Ishikawa (cell line): ENCODE data around the gene ATR.

Experiments
- CEBPB ChIP-seq: IDR thresholded peaks from 2 replicates; pipeline ENCODE4 v1.6.1; 2012
- CREB1 ChIP-seq: IDR thresholded peaks from 2 replicates; pipeline ENCODE4 v1.6.1; 2012; ENCODE audit warnings: low read depth
- EGR1 ChIP-seq: IDR thresholded peaks from 2 replicates; pipeline ENCODE4 v1.6.1; 2012
- EP300 ChIP-seq: IDR thresholded peaks from 2 replicates; pipeline ENCODE4 v1.6.1; 2012; ENCODE audit warnings: borderline replicate concordance
- FOXM1 ChIP-seq: IDR thresholded peaks from 2 replicates; pipeline ENCODE4 v1.6.1; 2012; ENCODE audit warnings: low read depth, borderline replicate concordance
- NFIC ChIP-seq: IDR thresholded peaks from 2 replicates; pipeline ENCODE4 v1.6.1; 2012
- RAD21 ChIP-seq: IDR thresholded peaks from 2 replicates; pipeline ENCODE4 v1.6.1; 2012; ENCODE audit warnings: low read depth
- TAF1 ChIP-seq: IDR thresholded peaks from 2 replicates; pipeline ENCODE4 v1.6.1; 2012; ENCODE audit warnings: low read depth, mild to moderate bottlenecking
- TCF12 ChIP-seq: IDR thresholded peaks from 2 replicates; pipeline ENCODE4 v1.6.1; 2012; ENCODE audit warnings: low read depth
- TEAD4 ChIP-seq: IDR thresholded peaks from 2 replicates; pipeline ENCODE4 v1.6.1; 2012
- YY1 ChIP-seq: IDR thresholded peaks from 2 replicates; pipeline ENCODE4 v1.6.1; 2012; ENCODE audit warnings: low read depth
- ZBTB7A ChIP-seq: IDR thresholded peaks from 2 replicates; pipeline ENCODE4 v1.6.1; 2012; ENCODE audit warnings: low read depth
- TF ChIP-seq, protein P1 (sequence below): IDR thresholded peaks from 2 replicates; pipeline ENCODE4 v1.6.1; 2012
- TF ChIP-seq, protein P2 (sequence below): IDR thresholded peaks from 2 replicates; pipeline ENCODE4 v1.6.1; 2012
- TF ChIP-seq, protein P3 (sequence below): IDR thresholded peaks from 2 replicates; pipeline ENCODE4 v1.6.1; 2012; ENCODE audit warnings: low read depth, mild to moderate bottlenecking

The ATR gene

DNA sequence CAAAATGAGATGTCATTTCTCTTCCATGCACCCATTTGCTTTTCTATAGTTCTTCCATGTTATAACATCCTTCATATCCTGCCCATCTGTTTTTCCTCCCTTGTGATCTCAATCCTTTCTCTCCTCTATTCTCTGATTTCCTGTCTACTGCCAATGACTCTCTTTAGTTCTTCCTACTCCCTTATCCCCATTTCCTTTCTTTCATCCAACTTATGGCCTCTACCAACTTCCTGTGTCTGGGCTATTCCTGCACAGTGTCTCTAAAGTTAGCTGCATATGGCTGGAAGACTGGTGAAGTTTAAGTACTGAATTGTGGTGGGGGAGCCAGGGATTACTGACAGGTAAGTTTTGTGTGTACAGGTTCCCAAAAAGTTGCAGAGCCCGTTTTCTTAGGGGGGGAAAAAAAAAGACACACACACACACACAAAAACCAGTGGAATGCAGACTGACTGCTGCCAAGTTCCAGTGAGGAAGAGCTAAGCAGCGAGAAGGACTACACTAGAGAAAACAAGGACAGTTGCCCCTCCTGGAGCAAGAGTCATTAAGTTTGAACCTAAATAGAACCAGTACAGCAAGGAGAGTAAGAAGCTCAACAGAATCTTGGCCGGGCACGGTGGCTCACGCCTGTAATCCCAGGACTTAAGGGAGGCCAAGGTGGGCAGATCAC is 159.5 kb downstream of the ATR start:
- TF ChIP-seq EGR1 (no peak), TEAD4 (no peak), CREB1 (no peak), CEBPB (no peak), ZBTB7A (no peak), RAD21 (no peak), FOXM1 (no peak), EP300 (no peak), TAF1 (no peak), YY1 (no peak), TCF12 (no peak), NFIC (no peak)
- TF ChIP-seq, protein P1, sequence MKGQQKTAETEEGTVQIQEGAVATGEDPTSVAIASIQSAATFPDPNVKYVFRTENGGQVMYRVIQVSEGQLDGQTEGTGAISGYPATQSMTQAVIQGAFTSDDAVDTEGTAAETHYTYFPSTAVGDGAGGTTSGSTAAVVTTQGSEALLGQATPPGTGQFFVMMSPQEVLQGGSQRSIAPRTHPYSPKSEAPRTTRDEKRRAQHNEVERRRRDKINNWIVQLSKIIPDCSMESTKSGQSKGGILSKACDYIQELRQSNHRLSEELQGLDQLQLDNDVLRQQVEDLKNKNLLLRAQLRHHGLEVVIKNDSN: no peak
- TF ChIP-seq, protein P2, sequence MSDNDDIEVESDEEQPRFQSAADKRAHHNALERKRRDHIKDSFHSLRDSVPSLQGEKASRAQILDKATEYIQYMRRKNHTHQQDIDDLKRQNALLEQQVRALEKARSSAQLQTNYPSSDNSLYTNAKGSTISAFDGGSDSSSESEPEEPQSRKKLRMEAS: no peak
- TF ChIP-seq, protein P3, sequence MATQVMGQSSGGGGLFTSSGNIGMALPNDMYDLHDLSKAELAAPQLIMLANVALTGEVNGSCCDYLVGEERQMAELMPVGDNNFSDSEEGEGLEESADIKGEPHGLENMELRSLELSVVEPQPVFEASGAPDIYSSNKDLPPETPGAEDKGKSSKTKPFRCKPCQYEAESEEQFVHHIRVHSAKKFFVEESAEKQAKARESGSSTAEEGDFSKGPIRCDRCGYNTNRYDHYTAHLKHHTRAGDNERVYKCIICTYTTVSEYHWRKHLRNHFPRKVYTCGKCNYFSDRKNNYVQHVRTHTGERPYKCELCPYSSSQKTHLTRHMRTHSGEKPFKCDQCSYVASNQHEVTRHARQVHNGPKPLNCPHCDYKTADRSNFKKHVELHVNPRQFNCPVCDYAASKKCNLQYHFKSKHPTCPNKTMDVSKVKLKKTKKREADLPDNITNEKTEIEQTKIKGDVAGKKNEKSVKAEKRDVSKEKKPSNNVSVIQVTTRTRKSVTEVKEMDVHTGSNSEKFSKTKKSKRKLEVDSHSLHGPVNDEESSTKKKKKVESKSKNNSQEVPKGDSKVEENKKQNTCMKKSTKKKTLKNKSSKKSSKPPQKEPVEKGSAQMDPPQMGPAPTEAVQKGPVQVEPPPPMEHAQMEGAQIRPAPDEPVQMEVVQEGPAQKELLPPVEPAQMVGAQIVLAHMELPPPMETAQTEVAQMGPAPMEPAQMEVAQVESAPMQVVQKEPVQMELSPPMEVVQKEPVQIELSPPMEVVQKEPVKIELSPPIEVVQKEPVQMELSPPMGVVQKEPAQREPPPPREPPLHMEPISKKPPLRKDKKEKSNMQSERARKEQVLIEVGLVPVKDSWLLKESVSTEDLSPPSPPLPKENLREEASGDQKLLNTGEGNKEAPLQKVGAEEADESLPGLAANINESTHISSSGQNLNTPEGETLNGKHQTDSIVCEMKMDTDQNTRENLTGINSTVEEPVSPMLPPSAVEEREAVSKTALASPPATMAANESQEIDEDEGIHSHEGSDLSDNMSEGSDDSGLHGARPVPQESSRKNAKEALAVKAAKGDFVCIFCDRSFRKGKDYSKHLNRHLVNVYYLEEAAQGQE: no peak

DNA sequence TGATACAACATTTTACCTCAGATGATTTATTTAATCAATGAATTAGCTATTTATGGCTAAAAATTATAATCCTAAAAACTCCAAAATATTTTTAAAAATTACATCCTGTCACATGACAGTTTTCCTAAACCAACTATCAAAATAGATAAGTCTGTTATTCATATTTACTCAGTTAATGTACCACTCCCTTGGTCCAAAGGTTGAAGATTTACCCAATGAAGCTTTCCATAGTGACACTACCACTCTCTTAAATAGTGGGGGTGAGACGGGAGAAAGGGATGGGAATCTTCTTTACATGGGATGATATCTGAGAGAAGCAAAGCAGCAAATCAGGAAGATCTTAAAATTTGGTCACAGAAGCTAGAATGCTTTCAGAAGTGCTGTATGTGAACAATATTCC is 161.2 kb downstream of the ATR start:
- TF ChIP-seq TCF12: no peak
